CD4-positive, alpha-beta T cell treated with Interleukin-12 subunit alpha and Interleukin-12 subunit beta, for 1 hour (primary cell): Measurements from ENCODE around the gene KLHL15.

ENCODE experiments used
- DNase-seq: peaks from one replicate; pipeline ENCODE4 v3.0.0-alpha.2; 2020

The KLHL15 gene

DNA sequence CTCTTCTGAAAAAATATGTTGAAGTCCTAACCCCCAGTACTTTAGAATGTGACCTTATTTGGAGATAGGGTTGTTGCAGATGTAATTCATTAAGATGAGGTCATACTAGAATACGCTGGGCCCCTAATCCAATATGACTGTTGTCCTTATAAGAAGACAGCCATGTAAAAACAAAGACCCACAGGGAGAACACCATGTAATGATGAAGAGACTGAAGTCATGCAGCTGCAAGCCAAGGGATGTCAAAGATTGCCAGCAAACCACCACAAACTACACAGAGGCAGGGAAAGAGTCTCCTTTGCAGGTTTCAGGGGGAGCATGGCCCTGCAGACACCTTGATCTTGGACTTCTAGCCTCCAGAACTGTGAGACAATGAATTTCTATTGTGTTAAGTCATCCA, 81.8 kb downstream of the KLHL15 start:
- no peak for DNase-seq

DNA sequence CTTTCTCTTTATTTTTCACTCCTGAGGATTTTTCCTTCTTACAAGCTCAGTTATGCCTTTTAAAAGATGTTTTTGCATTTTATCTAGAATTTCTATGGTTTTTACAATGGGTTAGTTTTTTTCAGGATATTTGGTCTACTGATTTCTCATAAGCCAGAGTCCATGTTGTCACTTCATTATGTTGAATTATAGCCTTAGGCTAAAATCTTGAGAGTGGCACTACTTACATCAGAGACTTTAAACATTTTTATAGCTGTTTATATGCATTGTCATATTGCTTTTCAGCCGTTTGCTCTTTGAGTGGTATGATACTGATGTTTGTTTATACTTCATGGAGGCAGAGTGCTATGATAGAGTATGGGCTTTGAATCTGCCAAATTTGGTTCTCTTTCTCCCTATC, 82.8 kb downstream of the KLHL15 start:
- DNase-seq, result no peak

DNA sequence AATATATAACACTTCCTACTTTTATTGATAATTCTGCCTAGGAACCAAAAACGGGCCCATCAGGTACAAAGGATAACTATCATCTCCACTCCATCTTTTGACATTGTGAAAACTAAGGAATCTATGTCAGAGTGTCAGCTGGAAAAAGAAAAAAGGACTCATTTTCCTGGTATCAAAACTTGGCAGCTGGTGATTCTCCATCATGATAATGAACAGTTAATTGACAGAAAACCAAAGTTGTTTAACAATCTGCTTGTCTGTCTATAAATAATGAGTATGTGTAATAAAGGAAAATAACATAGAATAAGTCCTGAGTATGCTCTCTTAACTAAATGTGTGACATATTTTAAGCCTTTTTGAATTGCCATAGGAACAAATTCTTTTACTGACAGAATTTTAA, 87.8 kb downstream of the KLHL15 start:
- DNase-seq, result no peak

DNA sequence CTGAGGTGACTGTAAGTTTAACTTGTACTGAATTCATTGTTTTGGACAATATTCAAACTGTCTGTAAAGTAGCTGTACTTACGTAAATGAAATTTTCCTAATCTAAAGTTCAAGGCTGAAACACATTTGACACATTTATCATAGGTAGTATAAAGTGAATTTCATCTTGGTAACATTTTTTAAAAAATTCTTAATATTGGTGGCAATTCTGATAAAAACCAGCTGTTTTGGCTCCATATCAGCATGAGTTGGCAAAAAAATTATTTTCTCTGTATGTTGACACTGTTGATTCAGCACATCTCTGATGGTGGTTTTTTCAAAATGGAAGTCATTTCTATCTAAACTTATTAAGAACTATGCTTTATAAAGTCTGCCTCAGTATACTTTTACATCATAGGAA, 88.3 kb downstream of the KLHL15 start:
- DNase-seq, result no peak

DNA sequence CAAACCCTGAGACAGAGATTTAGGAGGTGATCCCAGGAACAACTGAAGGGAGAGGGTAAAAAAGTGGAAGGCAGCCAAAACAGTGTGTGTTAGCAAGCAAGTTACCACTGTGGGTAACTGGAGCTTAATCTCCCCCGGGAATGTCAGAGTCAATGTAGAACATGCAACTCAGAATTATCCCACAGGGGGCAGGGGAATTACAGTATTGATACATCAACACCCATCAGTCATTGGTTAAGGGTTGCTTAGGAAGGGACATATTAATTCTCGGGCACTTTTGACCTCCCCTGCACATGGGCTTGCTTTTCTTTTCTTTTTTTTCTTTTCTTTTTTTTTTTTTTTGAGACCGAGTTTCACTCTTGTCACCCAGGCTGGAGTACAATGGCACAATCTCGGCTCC, 89.9 kb downstream of the KLHL15 start:
- DNase-seq, result no peak

DNA sequence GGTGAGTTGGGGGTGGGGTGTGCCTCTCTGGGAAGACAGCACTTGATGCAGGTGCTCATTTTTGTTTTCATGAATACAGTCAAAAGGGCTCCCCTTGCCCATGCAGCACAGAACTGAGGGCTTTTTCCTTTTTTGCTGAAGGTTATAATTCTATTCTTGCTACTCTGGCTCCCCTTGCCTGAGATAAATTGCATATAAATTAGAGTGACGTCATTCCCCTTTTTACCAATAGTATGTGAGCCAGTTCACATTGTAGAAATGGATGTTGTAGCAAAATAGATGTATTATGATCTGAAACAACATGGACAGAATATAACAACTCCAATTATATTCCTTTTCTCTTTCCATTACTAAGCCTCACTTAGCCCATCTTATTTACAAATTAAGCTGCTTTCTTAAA, 90.8 kb downstream of the KLHL15 start:
- no peak for DNase-seq

DNA sequence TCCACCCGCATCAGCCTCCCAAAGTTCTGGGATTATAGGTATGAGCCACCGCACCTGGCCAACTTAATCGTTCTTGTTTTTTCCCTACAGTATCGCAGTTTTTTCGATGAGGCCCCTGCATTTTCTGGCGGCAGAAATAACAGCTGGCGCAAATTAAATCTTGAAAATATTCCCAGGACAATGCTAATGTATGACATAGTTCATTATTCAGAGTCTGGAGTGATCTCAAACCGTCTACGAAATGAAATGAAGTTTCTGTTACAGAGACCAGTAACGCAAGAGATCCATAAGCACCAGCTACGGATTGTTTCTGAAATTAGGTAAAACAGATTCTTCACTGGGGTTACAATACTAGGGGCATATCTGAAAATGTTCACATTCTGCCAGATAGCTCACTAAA, 91.9 kb downstream of the KLHL15 start:
- DNase-seq, result no peak
